Myocyte (in vitro differentiated cells): ENCODE measurements around the gene PPP1R1B. TPM values are rescaled to one million over a fixed set of nuclear protein-coding genes. Genes with fewer than 3 reads are reported as not detected.
A peak's percentile ranks its signal among the peaks of the same experiment; 100 is the strongest.
"Not testable (repeated sequence)": the region's sequence is repeated elsewhere in the genome, so short reads cannot be mapped to it uniquely, and the experiment has no call there.

Source experiments
- DNase-seq: peaks from one replicate; pipeline ENCODE4 v3.0.0-alpha.2; 2012; ENCODE audit warnings: low read depth
- polyA plus RNA-seq: library from polyadenylated mRNA; unstranded; fragments of >200 nt; gene quantifications from one replicate; pipeline ENCODE4 v1.2.1, GENCODE V29; 2012; ENCODE audit warnings: missing spikeins
- total RNA-seq: library from RNA; depleted of rRNA; stranded (reverse); fragments of >200 nt; gene quantifications from 2 replicates; pipeline ENCODE4 v1.2.3, GENCODE V29; 2014

The PPP1R1B gene
- not detected in 2 replicates for total RNA-seq
- polyA plus RNA-seq, result not detected

GRCh38 chr17:39626171-39627046 lies at the start of gene PPP1R1B:
PPP1R1B (plus strand) TSS chr17:39626952; CDS start chr17:39627393, 441 bp downstream.
- DNase-seq, result no peak

GRCh38 chr17:39578272-39578671 lies 48.5 kb upstream of the PPP1R1B start:
- DNase-seq, result no peak

DNA sequence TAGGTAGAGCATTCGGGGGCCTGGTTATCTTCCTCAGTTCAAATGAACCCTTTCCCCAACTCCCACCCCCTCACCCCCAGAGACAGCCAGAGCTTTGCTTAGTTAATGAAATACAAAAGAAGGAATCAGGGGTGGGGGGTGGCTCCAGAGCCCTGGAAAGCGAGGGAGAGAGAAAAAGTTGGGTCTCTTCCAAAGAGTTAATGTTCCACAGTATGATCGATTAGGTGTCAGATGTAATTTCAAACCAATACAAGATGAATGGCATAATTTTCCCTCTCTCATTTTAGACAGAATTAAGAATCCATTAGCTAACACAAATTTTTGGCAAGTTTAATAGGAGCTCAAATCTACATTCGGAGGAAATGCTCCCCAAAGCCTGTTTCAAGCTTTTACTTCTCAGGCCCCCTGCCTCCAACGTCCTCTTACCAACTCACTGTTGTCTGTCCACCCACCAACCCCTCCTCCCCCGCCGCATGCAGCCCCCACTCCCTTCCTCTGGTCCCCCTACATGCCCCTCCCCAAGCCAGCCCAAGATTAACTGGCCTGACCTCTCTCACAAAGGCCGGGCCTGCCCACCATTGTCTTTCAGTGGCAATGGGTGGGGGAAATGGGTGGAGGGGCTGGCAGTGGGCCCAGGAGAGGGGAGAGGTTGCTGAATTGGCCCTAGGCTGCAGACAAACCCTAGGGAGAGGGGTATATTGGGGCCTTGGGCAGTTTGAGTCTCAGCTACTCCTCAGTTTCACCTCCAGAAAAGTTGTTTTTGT lies 47.3 kb upstream of the PPP1R1B start:
- DNase-seq, result no peak

- no peak for DNase-seq
These were observed 46.7 kb upstream of the PPP1R1B start for GRCh38 chr17:39580082-39580468.

- DNase-seq, result no peak
These were observed 45.5 kb upstream of the PPP1R1B start for GRCh38 chr17:39581071-39581758.

DNA sequence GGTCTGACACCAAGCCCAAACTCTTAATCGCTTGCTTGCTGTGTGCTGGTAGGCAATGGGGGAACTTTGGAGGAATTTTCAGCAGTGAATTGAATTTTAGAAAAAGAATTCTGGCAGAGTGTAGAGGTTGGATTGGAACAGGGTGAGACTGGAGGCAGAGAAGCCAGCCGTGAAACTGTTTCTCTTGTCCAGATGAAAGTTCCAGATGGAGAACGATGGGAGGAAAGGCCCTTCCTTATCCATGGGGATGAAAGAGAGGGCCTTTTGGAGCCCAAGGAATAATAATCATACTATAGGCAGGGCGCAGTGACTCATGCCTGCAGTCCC lies 45.0 kb upstream of the PPP1R1B start:
- DNase-seq, result no peak

- no peak for DNase-seq
These were observed 44.1 kb upstream of the PPP1R1B start for GRCh38 chr17:39582658-39583057.

DNA sequence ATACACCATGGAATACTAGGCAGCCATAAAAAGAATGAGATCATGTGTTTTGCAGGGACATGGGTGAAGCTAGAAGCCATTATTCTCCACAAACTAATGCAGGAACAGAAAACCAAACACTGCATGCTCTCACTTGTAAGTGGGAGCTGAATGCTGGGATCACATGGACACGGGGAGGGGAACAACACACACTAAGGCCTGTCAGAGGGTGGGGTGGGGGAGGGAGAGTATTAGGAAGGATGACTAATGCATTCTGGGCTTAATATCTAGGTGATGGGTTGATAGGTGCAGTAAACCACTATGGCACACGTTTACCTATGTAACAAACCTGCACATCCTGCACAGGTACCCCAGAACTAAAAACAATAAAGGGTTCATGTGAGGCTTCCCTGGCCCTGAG lies 36.6 kb upstream of the PPP1R1B start:
- DNase-seq, result not testable (repeated sequence)

- peak; percentile 75 for DNase-seq
These were observed 34.5 kb upstream of the PPP1R1B start for GRCh38 chr17:39591958-39592954.

- DNase-seq, result peak; percentile 81
These were observed 33.4 kb upstream of the PPP1R1B start for GRCh38 chr17:39593371-39593770.

- DNase-seq, result no peak
These were observed 31.5 kb upstream of the PPP1R1B start for GRCh38 chr17:39595294-39595693.

GRCh38 chr17:39595928-39596510 lies 30.7 kb upstream of the PPP1R1B start:
- DNase-seq, result no peak

DNA sequence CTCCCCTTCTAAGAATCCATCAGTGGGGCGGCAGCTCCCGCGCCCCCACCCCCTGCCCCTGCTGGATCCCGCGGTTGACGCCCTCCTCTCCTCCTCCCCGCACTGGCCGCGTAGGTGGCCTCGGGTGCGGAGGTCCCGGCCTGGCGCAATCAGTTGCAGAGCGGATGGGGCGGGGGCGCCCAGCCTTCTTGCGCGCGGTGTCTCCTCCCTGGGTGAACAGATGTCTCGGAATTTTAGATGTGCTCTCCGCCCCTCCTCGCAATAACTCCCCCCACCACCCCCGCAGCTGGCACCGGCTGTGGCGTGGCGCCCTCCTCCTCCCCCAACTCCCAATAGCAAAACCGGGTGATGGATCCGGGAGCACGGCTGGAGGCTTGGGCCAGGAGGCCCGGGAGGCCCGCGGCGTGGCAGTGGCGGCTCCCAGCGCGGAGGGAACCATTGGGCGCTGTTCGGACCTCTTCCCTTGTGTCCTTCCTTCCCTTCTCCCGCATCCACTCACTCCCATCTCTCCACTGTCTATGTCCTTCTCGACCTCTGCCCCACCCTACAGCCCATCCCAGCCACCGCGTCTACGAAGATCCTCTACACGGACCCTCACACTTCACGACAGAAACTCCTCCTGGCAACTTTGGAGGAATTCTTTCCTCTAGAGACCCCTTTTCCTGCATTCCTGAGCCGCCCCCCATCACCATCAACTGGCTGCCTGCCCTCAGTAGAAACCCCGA lies 30.0 kb upstream of the PPP1R1B start:
- DNase-seq, result no peak

GRCh38 chr17:39597372-39598046 lies 29.2 kb upstream of the PPP1R1B start:
- no peak for DNase-seq

GRCh38 chr17:39598047-39598481 lies 28.7 kb upstream of the PPP1R1B start:
- DNase-seq, result no peak

- DNase-seq, result no peak
These were observed 28.1 kb upstream of the PPP1R1B start for GRCh38 chr17:39598630-39599003.

DNA sequence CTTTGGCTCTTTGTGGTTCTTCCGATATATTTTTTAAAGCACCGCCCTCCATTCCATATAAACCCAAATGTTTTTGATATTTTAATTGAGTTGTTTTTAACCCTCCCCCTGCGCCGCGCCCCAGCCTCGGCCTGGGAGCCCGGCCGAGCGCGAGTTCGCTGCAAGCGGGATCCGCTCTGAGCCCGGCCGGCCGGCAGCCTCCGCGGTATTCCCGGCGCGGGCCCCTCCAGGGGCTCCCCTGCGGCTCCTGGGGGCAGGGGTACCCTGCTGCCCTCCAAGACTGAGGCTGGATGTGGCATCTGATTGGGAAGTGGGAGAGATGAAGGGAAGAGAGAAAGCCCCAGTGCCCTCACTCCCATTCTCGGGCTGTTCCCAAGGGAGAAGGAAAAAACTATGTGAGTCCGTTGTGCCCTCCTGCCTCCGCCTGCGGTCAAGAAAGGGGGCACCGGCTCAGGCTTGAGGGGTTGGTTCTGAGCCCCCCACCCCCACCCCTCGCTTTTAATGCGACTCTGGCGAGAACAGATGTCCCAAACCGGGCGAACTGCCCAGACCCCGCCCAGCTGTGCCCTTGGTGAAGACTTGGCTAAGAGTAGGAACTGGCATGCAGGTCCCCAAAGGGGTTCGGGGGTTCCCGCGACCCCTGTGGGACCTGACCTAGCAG lies 27.6 kb upstream of the PPP1R1B start:
- peak; percentile 40 for DNase-seq

GRCh38 chr17:39599665-39600231 lies 27.0 kb upstream of the PPP1R1B start:
- DNase-seq, result no peak
